HepG2 (cell line): ENCODE measurements around the gene PTGIS. TPM values are rescaled to one million over a fixed set of nuclear protein-coding genes. Genes with fewer than 3 reads are reported as not detected.

Source experiments
- BATF2 ChIP-seq: sonication (generic); formaldehyde crosslinking; IDR thresholded peaks from 2 replicates; pipeline ENCODE4 v1.8.0; 2022; ENCODE audit warnings: mild to moderate bottlenecking, missing genetic modification reagents, moderate library complexity
- CEBPB ChIP-seq: IDR thresholded peaks from 2 replicates; pipeline ENCODE4 v1.6.1; 2011; ENCODE audit warnings: low read depth, low read length, improper control_type of control experiment, borderline replicate concordance
- FOSL2 ChIP-seq: sonication (generic); formaldehyde crosslinking; IDR thresholded peaks from 2 replicates; pipeline ENCODE4 v1.4.0; 2020; ENCODE audit warnings: missing genetic modification reagents
- FUBP1 ChIP-seq: sonication (generic); formaldehyde crosslinking; IDR thresholded peaks from 2 replicates; pipeline ENCODE4 v1.5.1; 2020; ENCODE audit warnings: missing genetic modification reagents, mild to moderate bottlenecking, borderline replicate concordance
- GABPA ChIP-seq, 2 experiments: IDR thresholded peaks; 2 replicates each; pipeline ENCODE4 v1.6.1; 2011 to 2016; ENCODE audit warnings: low read depth in 2 of 2, low read length in 1 of 2, missing biosample characterization in 1 of 2, missing genetic modification characterization in 1 of 2
- NR2C2 ChIP-seq: sonication (generic); formaldehyde crosslinking; IDR thresholded peaks from 2 replicates; pipeline ENCODE4 v1.4.0; 2020; ENCODE audit warnings: missing genetic modification reagents, mild to moderate bottlenecking, moderate library complexity, borderline replicate concordance
- PPARG ChIP-seq: conservative IDR thresholded peaks from 2 replicates; pipeline ENCODE4 v1.6.1; 2016; ENCODE audit warnings: missing biosample characterization, missing genetic modification reagents
- SP1 ChIP-seq, 2 experiments: fragments of 450-650 bp in 1 of 2; sonication (generic) in 1 of 2; formaldehyde crosslinking in 1 of 2; IDR thresholded peaks; 2 replicates each; pipeline versions ENCODE4 v1.4.0 to v1.6.1; 2016 to 2020; ENCODE audit warnings: missing genetic modification reagents in 1 of 2
- ZNF501 ChIP-seq: sonication (generic); formaldehyde crosslinking; IDR thresholded peaks from 2 replicates; pipeline ENCODE4 v1.5.1; 2020; ENCODE audit warnings: mild to moderate bottlenecking, moderate library complexity, missing genetic modification reagents
- ZNF720 ChIP-seq: sonication (generic); formaldehyde crosslinking; IDR thresholded peaks from 2 replicates; pipeline ENCODE4 v1.4.0; 2020; ENCODE audit warnings: missing genetic modification reagents
- polyA plus RNA-seq, 8 experiments: library from polyadenylated mRNA; depleted of rRNA in 3 of 8; stranded (reverse) in 7 of 8; unstranded in 1 of 8; fragments of >200 nt; fragmentation: Illumina TruSeq in 4 of 8; extraction: Trizol in 4 of 8; gene quantifications; 2 replicates each; pipeline versions ENCODE4 v1.2.1 to v1.2.3, GENCODE V29; 2011 to 2016; ENCODE audit warnings: low read depth in 4 of 8, missing spikeins in 1 of 8, mixed read lengths in 1 of 8; ENCODE audit not compliant: insufficient read depth in 1 of 8
- total RNA-seq, 5 experiments: library from RNA; depleted of rRNA; stranded (reverse); fragments of >200 nt; fragmentation: Illumina TruSeq; extraction: Trizol; gene quantifications; 2 replicates each; pipeline ENCODE4 v1.2.3, GENCODE V29; 2016; ENCODE audit warnings: low read depth in 1 of 5

PTGIS gene
- total and polyA plus RNA-seq, 2 of the 13 experiments (the other 11 are each of a cell fraction or from before 2014, with no cell fraction given): not detected

- TF ChIP-seq FUBP1 (CRISPR knock-in tag) (no peak), GABPA (IDR thresholded peaks at IDR 0.05; ENCODE audit: low read depth, low read length) (no peak), GABPA (CRISPR knock-in tag; IDR thresholded peaks at IDR 0.05; ENCODE audit: low read depth) (no peak), CEBPB (peak; percentile 52; the same call in 1 of the 2 replicates), ZNF501 (no peak), BATF2 (no peak), SP1 (IDR thresholded peaks at IDR 0.05) (no peak), SP1 (CRISPR knock-in tag; IDR thresholded peaks at IDR 0.05) (no peak), FOSL2 (CRISPR knock-in tag) (peak; percentile 21; the same call in 1 of the 2 replicates), NR2C2 (CRISPR knock-in tag) (peak; percentile 51; the same call in 1 of the 2 replicates), ZNF720 (CRISPR knock-in tag) (no peak), PPARG (CRISPR knock-in tag) (0 out of 2 replicates have a peak, but pooled peaks have one; percentile 18)
- TF ChIP-seq, all 625 proteins: peak for 15
Observed at GRCh38 chr20:49475292-49476015, 92.5 kb downstream of the PTGIS start (continued).
